ENCODE results near the gene PWWP2B. TPM values are rescaled to one million over a fixed set of nuclear protein-coding genes. Genes with fewer than 3 reads are reported as not detected.

Gene PWWP2B
- total and polyA plus RNA-seq, 2 of the 13 experiments (the other 11 are each of a cell fraction or from before 2014, with no cell fraction given) = 2.3 to 4.7 TPM

- 90% methylated on average over 6 of the region's 30 CpGs for WGBS (ENCODE audit: low lambda C conversion rate)
- H3K9ac ChIP-seq (ENCODE audit: insufficient read depth, low read depth, low read length) = no peak overlapping the region
- no peak overlapping the region for H3K4me3 ChIP-seq (replicated peaks in 1 of 3; ENCODE audit: insufficient read depth in 1 of 3, low read depth in 2 of 3, low read length in 3 of 3)
- FAIRE-seq (no peak), ATAC-seq (peak; percentile 30), DNase-seq (ENCODE audit: low spot score) (no peak)
- no peaks in the 10 kb centered on the region for H3K36me3 ChIP-seq (replicated peaks in 1 of 2; ENCODE audit: control insufficient read depth in 1 of 2, insufficient read depth in 2 of 2, low read length in 2 of 2)
- peaks cover 27 to 72% of the 10 kb centered on the region in 2 experiments for H3K27me3 ChIP-seq (ENCODE audit: control insufficient read depth in 1 of 2, insufficient read depth in 2 of 2, low read length in 2 of 2)
- H2AFZ ChIP-seq (ENCODE audit: low read length) = no peak overlapping the region
- H3K79me2 ChIP-seq (ENCODE audit: insufficient read depth, low read length) = no peaks in the 10 kb centered on the region
- CTCF ChIA-PET (ENCODE audit: low intra/inter-chr PET ratio, low total read pairs) = interaction anchor here (1.3 kb wide), 1 partner anchor 114 kb away, joined by 4 read pairs; no protein-coding TSS in a partner anchor
- intact Hi-C loops (cut with micrococcal nuclease; ENCODE audit: unreplicated experiment) = loop anchor here (5.0 kb wide), 1 partner anchor 129 kb away; no protein-coding TSS in a partner anchor
- H3K4me1 ChIP-seq (ENCODE audit: insufficient read depth, low read length) = peaks cover 39% of the 10 kb centered on the region
- no peak overlapping the region for H3K27ac ChIP-seq (ENCODE audit: extremely low read length, insufficient read depth, low read length)
- H4K20me1 ChIP-seq (ENCODE audit: insufficient read depth, low read length) = no peaks in the 10 kb centered on the region
- H3K9me3 ChIP-seq (ENCODE audit: low read length) = no peaks in the 10 kb centered on the region
- POLR2A ChIA-PET = interaction anchor here (1.2 kb wide), 2 partner anchors 54 to 129 kb away, joined by 3 to 4 read pairs; no protein-coding TSS in a partner anchor
- H3K4me2 ChIP-seq (ENCODE audit: low read depth, low read length) = no peak overlapping the region; the same call in 1 of the 2 replicates
- BruUV-seq (replicated peaks) = no TSS peak
- in situ Hi-C loops (cut with HindIII; ENCODE audit: extremely low pct_ligation_motif_present, low pct_unique_long_range_greater_than_20kb) = loop anchor here (5.0 kb wide), 1 partner anchor 169 kb away; no protein-coding TSS in a partner anchor
- TF ChIP-seq, protein P1, sequence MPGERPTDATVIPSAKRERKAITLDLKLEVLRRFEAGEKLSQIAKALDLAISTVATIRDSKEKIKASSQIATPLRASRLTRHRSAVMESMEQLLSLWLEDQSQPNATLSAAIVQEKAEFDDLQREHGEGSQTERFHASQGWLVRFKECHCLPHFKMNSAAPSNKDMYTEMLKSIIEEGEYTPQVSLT (CRISPR knock-in tag; IDR thresholded peaks at IDR 0.05; ENCODE audit: borderline replicate concordance, low read depth) = no peak
- TF ChIP-seq RAD21 (CRISPR knock-in tag; IDR thresholded peaks at IDR 0.05) (peak; percentile 52; the same call in 1 of the 2 replicates), TFAP4 (IDR thresholded peaks at IDR 0.05; ENCODE audit: borderline replicate concordance, low read depth) (no peak), ZC3H13 (CRISPR knock-in tag; IDR thresholded peaks at IDR 0.05) (no peak), ZNF510 (CRISPR knock-in tag; IDR thresholded peaks at IDR 0.05; ENCODE audit: low read depth) (no peak), ZMYM4 (CRISPR knock-in tag; IDR thresholded peaks at IDR 0.05) (no peak), HDAC2 (CRISPR knock-in tag; IDR thresholded peaks at IDR 0.05) (no peak), ZNF891 (CRISPR knock-in tag; IDR thresholded peaks at IDR 0.05) (no peak), ZBTB40 (IDR thresholded peaks at IDR 0.05) (no peak), ZBTB40 (CRISPR knock-in tag; IDR thresholded peaks at IDR 0.05) (no peak), BRCA1 (CRISPR knock-in tag; IDR thresholded peaks at IDR 0.05) (no peak), ZNF572 (CRISPR knock-in tag; IDR thresholded peaks at IDR 0.05) (no peak), ATF7 (IDR thresholded peaks at IDR 0.05) (no peak), ATF7 (CRISPR knock-in tag; IDR thresholded peaks at IDR 0.05) (no peak)
Measured at GRCh38 chr10:132463333-132464255, 66.6 kb downstream of the PWWP2B start.
